SK-N-MC (cell line): ENCODE data around the gene MAN2A2.
A peak's percentile ranks its signal among the peaks of the same experiment; 100 is the strongest.

Experiments
- DNase-seq: peaks from one replicate; pipeline ENCODE4 v3.0.0-alpha.2; 2011; ENCODE audit warnings: low read depth, low spot score
- H3K27ac ChIP-seq: fragments of 200-600 bp; sonication (generic); 2 replicates; pipeline ENCODE4 v1.5.1; 2016; ENCODE audit warnings: mixed run types
- H3K36me3 ChIP-seq: fragments of 200-600 bp; sonication (generic); 2 replicates; pipeline ENCODE4 v1.6.1; 2017; ENCODE audit warnings: antibody characterized with exemption, low read length, mixed read lengths; ENCODE audit not compliant: insufficient read depth
- H3K4me3 ChIP-seq: fragments of 200-600 bp; sonication (generic); 2 replicates; pipeline ENCODE4 v1.5.1; 2016
- H3K9ac ChIP-seq: fragments of 200-600 bp; sonication (generic); 2 replicates; pipeline ENCODE4 v1.8.0; 2017; ENCODE audit warnings: mixed run types, mixed read lengths; ENCODE audit not compliant: insufficient read length
- H3K9me3 ChIP-seq: fragments of 200-600 bp; sonication (generic); 2 replicates; pipeline ENCODE4 v1.6.1; 2017; ENCODE audit warnings: low read depth, mild to moderate bottlenecking, antibody characterized with exemption, low read length, moderate library complexity, mixed read lengths
- EZH2 ChIP-seq: fragments of 200-600 bp; sonication (generic); IDR thresholded peaks from one replicate; pipeline ENCODE4 v1.6.1; 2017; ENCODE audit warnings: antibody characterized with exemption
- FOXP2 ChIP-seq: optimal IDR thresholded peaks from 2 replicates; pipeline ENCODE3; 2011; ENCODE audit warnings: mild to moderate bottlenecking, moderate library complexity; ENCODE audit not compliant: insufficient read depth; ENCODE audit errors: extremely low read length, control extremely low read depth
- POLR2AphosphoS5 ChIP-seq: IDR thresholded peaks from 2 replicates; pipeline ENCODE4 v1.6.1; 2012; ENCODE audit warnings: mild to moderate bottlenecking, low read depth, low read length, borderline replicate concordance

The MAN2A2 gene

GRCh38 chr15:90960298-90961091, 57.4 kb downstream of the MAN2A2 start:
- Histone ChIP-seq H3K27ac (no peak overlapping the region), H3K4me3 (no peak overlapping the region), H3K36me3 (peaks cover 27% of the 10 kb centered on the region), H3K9ac (no peak overlapping the region), H3K9me3 (no peaks in the 10 kb centered on the region)
- TF ChIP-seq EZH2 (no peak), FOXP2 (no peak), POLR2AphosphoS5 (no peak; the same call in 1 of the 2 replicates)
- no peak for DNase-seq

DNA sequence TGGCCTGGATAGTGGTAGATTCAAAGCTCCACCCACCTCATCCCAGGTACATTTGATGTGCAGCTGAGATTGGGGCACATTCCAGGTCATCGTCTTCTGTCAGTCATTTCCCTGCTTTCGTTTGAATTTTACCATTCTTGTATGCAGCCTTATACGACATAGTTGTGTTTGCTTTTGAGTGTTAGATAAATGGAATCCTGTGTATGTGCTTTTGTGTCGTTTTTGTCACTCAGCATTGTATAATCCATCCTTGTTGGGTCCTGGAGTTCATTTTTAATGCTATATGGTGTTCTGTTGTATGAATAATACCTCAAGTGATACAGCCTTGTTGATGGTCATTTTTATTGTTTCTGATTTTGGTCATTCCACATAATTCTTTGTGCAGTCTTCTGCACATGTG, 58.9 kb downstream of the MAN2A2 start:
- H3K9ac ChIP-seq = no peak overlapping the region
- H3K36me3 ChIP-seq = peaks cover 38% of the 10 kb centered on the region
- no peaks in the 10 kb centered on the region for H3K9me3 ChIP-seq
- TF ChIP-seq FOXP2 = no peak
- no peak; the same call in 1 of the 2 replicates for TF ChIP-seq POLR2AphosphoS5
- TF ChIP-seq EZH2 = no peak
- H3K4me3 ChIP-seq = no peak overlapping the region
- H3K27ac ChIP-seq = no peak overlapping the region
- no peak for DNase-seq

GRCh38 chr15:90966262-90966661, 63.2 kb downstream of the MAN2A2 start:
- H3K36me3 ChIP-seq = peaks cover 78% of the 10 kb centered on the region
- no peak for DNase-seq
- TF ChIP-seq FOXP2 = no peak
- no peak for TF ChIP-seq POLR2AphosphoS5
- no peak for TF ChIP-seq EZH2
- H3K27ac ChIP-seq = no peak overlapping the region
- H3K4me3 ChIP-seq = no peak overlapping the region
- H3K9me3 ChIP-seq = no peaks in the 10 kb centered on the region
- no peak overlapping the region for H3K9ac ChIP-seq

DNA sequence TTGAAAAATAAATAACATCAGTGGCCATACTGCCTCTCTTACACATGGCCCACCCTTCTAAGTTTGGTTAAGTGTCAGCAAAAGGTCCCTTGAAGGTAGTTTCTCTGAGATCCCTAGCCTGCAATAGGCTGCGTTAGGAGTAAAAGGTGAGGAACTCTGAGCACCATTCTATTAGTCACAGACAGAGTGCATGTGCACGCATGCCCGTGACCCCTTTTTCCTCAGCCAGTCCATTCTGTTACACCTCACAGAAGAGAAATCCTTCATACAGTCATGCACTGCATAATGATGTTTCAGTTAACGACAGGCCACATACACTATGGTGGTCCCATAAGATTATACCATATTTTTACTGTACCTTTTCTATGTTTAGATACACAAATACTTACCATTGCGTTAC, 64.1 kb downstream of the MAN2A2 start:
- TF ChIP-seq EZH2 = no peak
- no peak for TF ChIP-seq POLR2AphosphoS5
- no peak for TF ChIP-seq FOXP2
- DNase-seq = no peak
- H3K27ac ChIP-seq = no peak overlapping the region
- no peak overlapping the region for H3K9ac ChIP-seq
- H3K4me3 ChIP-seq = no peak overlapping the region
- H3K36me3 ChIP-seq = peaks cover 79% of the 10 kb centered on the region
- H3K9me3 ChIP-seq = no peaks in the 10 kb centered on the region

DNA sequence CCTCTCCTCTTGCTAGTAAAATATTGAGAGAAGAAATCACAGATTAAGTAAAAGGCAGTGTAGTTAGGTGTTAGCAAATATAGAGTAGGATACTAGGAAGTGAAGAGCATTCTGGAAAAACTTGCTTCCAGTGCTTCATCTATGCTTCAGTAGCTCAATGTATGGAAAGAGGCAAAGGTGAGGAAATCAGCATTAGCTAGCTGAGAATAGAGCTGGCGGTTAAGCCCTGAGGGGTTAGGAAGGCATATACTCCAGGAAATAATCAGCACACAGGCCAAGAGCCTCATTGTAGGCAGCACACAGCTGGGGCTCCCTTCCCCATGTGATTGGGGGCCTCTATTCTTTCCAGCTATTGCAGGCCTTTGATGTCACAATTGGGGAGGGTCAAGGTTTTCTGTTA, 65.3 kb downstream of the MAN2A2 start:
- TF ChIP-seq EZH2 (no peak), FOXP2 (no peak), POLR2AphosphoS5 (no peak)
- no peaks in the 10 kb centered on the region for H3K9me3 ChIP-seq
- H3K27ac ChIP-seq = 0 out of 2 replicates have a peak overlapping the region, but pooled peaks have one; percentile 2
- no peak for DNase-seq
- H3K9ac ChIP-seq = no peak overlapping the region
- no peak overlapping the region for H3K4me3 ChIP-seq
- H3K36me3 ChIP-seq = peaks cover 84% of the 10 kb centered on the region

DNA sequence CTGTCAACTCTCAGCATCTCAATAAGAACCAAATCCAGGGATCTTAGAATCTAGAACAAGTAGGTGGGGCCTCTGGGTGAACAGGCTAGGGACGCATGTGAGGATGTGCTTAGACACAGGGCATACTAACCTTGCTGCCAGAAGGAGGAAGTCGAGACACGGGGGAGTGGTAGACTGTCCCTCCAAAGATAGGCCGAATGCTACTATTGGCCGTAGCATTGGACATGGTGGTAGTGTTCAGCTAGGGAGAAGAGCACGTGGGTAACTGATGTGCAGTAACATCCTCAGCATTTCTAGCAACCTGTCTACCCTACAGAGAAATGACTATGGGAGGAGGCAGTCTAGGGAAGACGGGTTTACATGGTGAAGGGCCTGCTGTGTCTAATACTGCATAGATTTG, 67.2 kb downstream of the MAN2A2 start:
- Histone ChIP-seq H3K27ac (no peak overlapping the region), H3K4me3 (no peak overlapping the region), H3K36me3 (peaks cover 85% of the 10 kb centered on the region), H3K9me3 (no peaks in the 10 kb centered on the region), H3K9ac (no peak overlapping the region)
- no peak for TF ChIP-seq EZH2
- TF ChIP-seq FOXP2 = no peak
- TF ChIP-seq POLR2AphosphoS5 = no peak
- no peak for DNase-seq

GRCh38 chr15:90972133-90972532, 69.0 kb downstream of the MAN2A2 start:
- H3K27ac ChIP-seq = no peak overlapping the region
- no peak overlapping the region for H3K4me3 ChIP-seq
- DNase-seq = no peak
- H3K9me3 ChIP-seq = no peaks in the 10 kb centered on the region
- H3K9ac ChIP-seq = no peak overlapping the region
- TF ChIP-seq EZH2 (no peak), POLR2AphosphoS5 (no peak), FOXP2 (no peak)
- H3K36me3 ChIP-seq = peaks cover 90% of the 10 kb centered on the region
